Activated naive CD8-positive, alpha-beta T cell treated with anti-CD3 and anti-CD28 coated beads for 36 hours (primary cell): ENCODE results near the gene TWNK. TPM values are rescaled to one million over a fixed set of nuclear protein-coding genes. Genes with fewer than 3 reads are reported as not detected.

ENCODE experiments used
- DNase-seq: peaks from one replicate; pipeline ENCODE4 v3.0.0; 2021
- H3K27ac Mint-ChIP-seq: one replicate; pipeline ENCODE4 v1.8.0; 2022; ENCODE audit warnings: mild to moderate bottlenecking, moderate library complexity, mixed read lengths
- H3K27me3 Mint-ChIP-seq: one replicate; pipeline ENCODE4 v1.8.0; 2022; ENCODE audit warnings: mild to moderate bottlenecking, mixed read lengths
- H3K36me3 Mint-ChIP-seq: one replicate; pipeline ENCODE4 v1.8.0; 2021; ENCODE audit warnings: mild to moderate bottlenecking, mixed read lengths
- H3K4me1 Mint-ChIP-seq: one replicate; pipeline ENCODE4 v1.8.0; 2021; ENCODE audit warnings: mixed read lengths
- H3K4me3 Mint-ChIP-seq: one replicate; pipeline ENCODE4 v1.8.0; 2022; ENCODE audit warnings: mild to moderate bottlenecking, moderate library complexity, mixed read lengths
- H3K9me3 Mint-ChIP-seq: one replicate; pipeline ENCODE4 v1.8.0; 2022; ENCODE audit warnings: mixed read lengths
- total RNA-seq, 2 experiments: library from RNA; stranded (reverse); gene quantifications; one replicate each; pipeline ENCODE4 v1.2.3, GENCODE V29; 2021

TWNK gene
- total RNA-seq, 2 experiments from 2014 or later: 40.6 to 41.9 TPM

GRCh38 chr10:101020427-101021075 lies 33.2 kb downstream of the TWNK start:
- Mint-ChIP-seq H3K36me3 (no peaks in the 10 kb centered on the region), H3K27ac (no peak overlapping the region)

GRCh38 chr10:101021239-101021638 lies 33.9 kb downstream of the TWNK start:
- Mint-ChIP-seq H3K9me3 (no peaks in the 10 kb centered on the region), H3K27me3 (peaks cover 48% of the 10 kb centered on the region), H3K4me3 (no peak overlapping the region), H3K36me3 (no peaks in the 10 kb centered on the region), H3K27ac (no peak overlapping the region), H3K4me1 (peaks cover 6% of the 10 kb centered on the region)
- DNase-seq: no peak

More at GRCh38 chr10:101020427-101021075, 33.2 kb downstream of the TWNK start:
- Mint-ChIP-seq H3K4me3 (no peak overlapping the region), H3K9me3 (no peaks in the 10 kb centered on the region), H3K4me1 (peaks cover 6% of the 10 kb centered on the region), H3K27me3 (peaks cover 52% of the 10 kb centered on the region)
- DNase-seq: no peak

GRCh38 chr10:101021692-101022251 lies 34.4 kb downstream of the TWNK start:
- H3K27ac Mint-ChIP-seq: no peak overlapping the region
- H3K9me3 Mint-ChIP-seq: no peaks in the 10 kb centered on the region
- no peak overlapping the region for H3K4me3 Mint-ChIP-seq

GRCh38 chr10:101022967-101023705 lies 35.8 kb downstream of the TWNK start:
- Mint-ChIP-seq H3K4me3 (no peak overlapping the region), H3K4me1 (peaks cover 6% of the 10 kb centered on the region), H3K9me3 (no peaks in the 10 kb centered on the region), H3K36me3 (no peaks in the 10 kb centered on the region), H3K27ac (no peak overlapping the region), H3K27me3 (peaks cover 31% of the 10 kb centered on the region)
- DNase-seq: no peak

More at GRCh38 chr10:101021692-101022251, 34.4 kb downstream of the TWNK start:
- Mint-ChIP-seq H3K36me3 (no peaks in the 10 kb centered on the region), H3K27me3 (peaks cover 43% of the 10 kb centered on the region), H3K4me1 (peaks cover 6% of the 10 kb centered on the region)
- no peak for DNase-seq

- no peak overlapping the region for H3K4me3 Mint-ChIP-seq
- no peaks in the 10 kb centered on the region for H3K9me3 Mint-ChIP-seq
- no peak for DNase-seq
- H3K36me3 Mint-ChIP-seq: no peaks in the 10 kb centered on the region
- H3K4me1 Mint-ChIP-seq: peaks cover 9% of the 10 kb centered on the region
- H3K27ac Mint-ChIP-seq: no peak overlapping the region
- peaks cover under 1% of the 10 kb centered on the region for H3K27me3 Mint-ChIP-seq
These were observed 39.9 kb downstream of the TWNK start for GRCh38 chr10:101027106-101027720.

- Mint-ChIP-seq H3K4me3 (no peak overlapping the region), H3K36me3 (no peaks in the 10 kb centered on the region), H3K27me3 (no peaks in the 10 kb centered on the region), H3K4me1 (peaks cover 22% of the 10 kb centered on the region), H3K9me3 (no peaks in the 10 kb centered on the region), H3K27ac (no peak overlapping the region)
- no peak for DNase-seq
These were observed 41.3 kb downstream of the TWNK start for GRCh38 chr10:101028446-101029337.

DNA sequence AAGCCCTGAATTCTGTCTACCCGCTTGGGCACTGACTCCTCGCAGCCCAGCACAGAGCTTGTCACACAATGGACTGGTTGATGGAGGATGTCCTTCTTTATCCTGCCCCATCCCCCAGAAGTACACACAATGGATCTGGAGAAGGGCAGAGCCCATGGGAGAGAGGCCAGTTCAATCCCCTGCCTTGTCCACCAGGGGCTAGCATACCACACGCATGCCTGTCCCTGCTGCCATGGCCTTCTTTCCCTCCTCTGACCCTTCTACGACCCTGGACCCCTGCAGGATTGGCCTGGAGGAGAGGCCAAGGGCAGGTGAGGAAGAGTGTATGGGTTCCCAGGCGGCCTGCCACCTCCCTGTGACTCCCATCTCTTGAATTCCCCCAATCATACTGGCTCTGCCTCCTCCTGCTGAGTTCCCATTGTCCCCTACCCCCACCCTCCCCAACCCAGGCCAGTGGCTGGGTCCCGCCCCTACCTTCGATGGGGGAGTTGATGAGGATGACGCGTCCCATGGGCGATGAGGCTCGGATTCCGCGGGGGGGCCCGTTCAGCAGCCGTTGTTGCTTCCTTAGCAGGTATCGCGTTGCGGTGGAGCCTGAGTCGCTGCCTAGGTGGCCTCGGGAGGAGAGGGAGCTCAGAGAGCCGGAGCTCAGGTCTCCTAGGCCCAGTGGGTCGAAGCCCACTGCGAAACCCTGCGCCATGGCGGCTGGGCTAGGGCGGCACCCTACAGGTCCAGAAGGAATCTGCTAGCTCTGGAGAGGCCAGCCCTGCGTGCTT lies 42.4 kb downstream of the TWNK start:
- no peaks in the 10 kb centered on the region for H3K27me3 Mint-ChIP-seq
- no peak overlapping the region for H3K4me3 Mint-ChIP-seq
- H3K9me3 Mint-ChIP-seq: no peaks in the 10 kb centered on the region
- DNase-seq: no peak
- peaks cover 24% of the 10 kb centered on the region for H3K4me1 Mint-ChIP-seq
- no peaks in the 10 kb centered on the region for H3K36me3 Mint-ChIP-seq
- H3K27ac Mint-ChIP-seq: no peak overlapping the region

DNA sequence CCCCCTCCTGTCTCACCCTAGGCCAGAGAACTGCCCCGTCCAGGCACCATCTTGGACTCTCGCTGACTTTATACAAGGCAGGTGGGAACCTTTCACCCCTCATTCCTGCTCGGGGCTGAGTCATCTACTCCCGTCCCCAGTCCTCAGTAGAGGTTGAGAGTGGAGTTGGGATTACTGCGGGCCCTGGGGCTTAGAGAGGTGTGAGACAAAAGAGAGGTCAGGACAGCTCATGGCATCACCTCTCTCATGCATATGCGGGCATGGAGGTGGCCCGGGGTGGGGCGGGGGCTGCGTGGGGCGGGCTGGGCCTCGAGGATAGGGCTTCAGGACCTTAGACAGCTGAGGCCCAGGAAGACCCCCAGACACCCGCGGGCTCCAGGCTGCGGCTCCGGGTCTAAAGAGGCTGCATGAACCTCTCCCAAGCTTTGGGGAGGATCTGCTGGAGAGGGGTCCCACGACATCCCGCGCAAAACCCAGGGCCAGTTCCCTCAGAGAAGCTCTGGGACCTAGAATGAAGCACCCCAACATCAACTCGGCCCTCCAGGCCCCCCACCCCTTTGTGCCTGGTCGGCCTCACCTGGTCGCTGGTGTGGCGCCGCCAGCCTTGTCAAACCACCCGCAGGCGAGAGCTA lies 43.3 kb downstream of the TWNK start:
- Mint-ChIP-seq H3K27ac (no peak overlapping the region), H3K9me3 (no peaks in the 10 kb centered on the region), H3K4me3 (peak overlapping the region; percentile 74), H3K36me3 (no peaks in the 10 kb centered on the region), H3K27me3 (no peaks in the 10 kb centered on the region), H3K4me1 (peaks cover 24% of the 10 kb centered on the region)
- DNase-seq: no peak

DNA sequence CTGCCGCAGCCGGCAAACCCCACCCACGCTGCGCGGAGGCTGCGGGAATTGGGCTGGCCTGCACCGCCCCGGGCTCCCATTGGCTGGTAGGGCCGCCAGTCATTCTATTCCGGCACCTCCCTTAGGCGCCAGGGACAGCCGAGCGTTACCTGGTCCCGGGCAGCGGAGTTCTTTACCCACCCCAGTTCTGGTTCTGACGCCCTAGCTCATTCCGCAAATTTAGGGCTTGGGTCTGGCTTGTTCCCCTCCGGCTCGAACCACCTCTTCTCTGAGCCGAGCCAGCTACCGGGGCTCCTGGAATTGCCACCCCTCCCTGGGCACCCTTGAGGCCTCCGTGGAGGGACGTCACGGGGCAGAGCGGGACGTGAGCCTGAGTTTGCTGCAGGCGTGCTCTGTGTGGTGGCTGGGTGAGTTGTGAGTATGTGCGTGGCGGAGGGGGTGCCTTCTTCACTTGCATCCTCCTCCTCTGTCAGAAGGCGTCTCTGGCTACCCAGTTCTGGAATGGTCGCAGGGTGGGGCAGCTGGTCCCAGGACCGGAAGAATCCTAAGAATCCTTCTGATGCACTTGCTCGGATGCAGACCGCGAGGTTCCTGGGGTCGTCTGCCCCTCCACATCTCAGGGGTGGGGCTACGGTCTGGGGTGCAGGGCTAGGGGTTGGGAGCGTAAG lies 43.9 kb downstream of the TWNK start, which contains the start of the genes PDZD7 and SFXN3:
PDZD7 (minus strand) TSS at position 2 of the 668 bp plus-strand sequence. CDS start 910 bp downstream, outside the sequence.
SFXN3 (plus strand) TSS at position 107 of the 668 bp plus-strand sequence. CDS start 3,461 bp downstream, outside the sequence.
- no peaks in the 10 kb centered on the region for H3K9me3 Mint-ChIP-seq
- H3K27ac Mint-ChIP-seq: peak within 1 kb of the TSS; percentile 84
- H3K27me3 Mint-ChIP-seq: no peaks in the 10 kb centered on the region

DNA sequence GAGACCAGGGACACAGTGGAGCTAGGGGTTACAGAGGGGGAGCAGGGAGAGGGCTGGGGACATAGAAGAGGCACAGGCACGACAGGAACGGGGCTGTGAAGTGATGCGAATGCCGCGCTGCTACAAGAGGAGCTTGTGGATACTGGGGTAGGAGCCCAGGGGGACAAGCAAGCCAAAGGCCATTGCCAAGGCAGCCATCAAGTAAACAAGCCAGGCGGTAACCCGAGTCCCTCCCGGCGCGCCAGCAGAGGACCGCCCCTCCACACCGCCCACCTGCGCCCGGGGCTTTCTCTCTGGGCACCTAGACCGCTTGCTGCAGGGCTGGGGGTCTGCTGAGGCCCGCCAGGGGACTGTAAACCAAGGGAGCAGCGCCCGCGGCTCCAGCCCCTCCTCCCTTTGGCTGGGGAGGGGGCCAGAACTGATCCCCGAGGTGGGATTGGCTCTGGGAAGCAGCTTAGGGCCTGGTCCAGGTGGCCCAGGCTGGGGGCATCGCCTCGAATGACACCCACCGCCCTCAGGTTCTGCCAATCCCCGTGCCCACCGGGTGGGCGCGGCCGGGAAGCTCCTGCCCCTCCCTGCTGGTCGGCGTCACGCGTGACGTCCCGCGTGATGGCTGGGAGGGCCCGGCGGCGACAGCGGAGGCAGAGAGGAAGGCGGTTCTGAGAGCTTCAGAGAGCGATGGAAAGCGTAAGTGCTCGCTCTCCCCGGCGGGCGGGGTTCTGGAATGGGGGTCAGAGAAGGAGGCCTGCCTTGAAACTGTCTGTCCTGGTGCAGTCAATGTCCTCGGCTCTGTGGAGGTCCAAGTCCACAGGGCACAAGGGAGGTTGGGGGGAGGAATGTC lies 44.7 kb downstream of the TWNK start:
- Mint-ChIP-seq H3K27me3 (no peaks in the 10 kb centered on the region), H3K4me1 (peaks cover 24% of the 10 kb centered on the region), H3K36me3 (no peaks in the 10 kb centered on the region), H3K4me3 (peak overlapping the region; percentile 74), H3K9me3 (no peaks in the 10 kb centered on the region), H3K27ac (peak overlapping the region; percentile 84)
- peak; percentile 76 for DNase-seq

More for the DNA sequence above, 43.9 kb downstream of the TWNK start, which contains the start of the genes PDZD7 and SFXN3:
- no peaks in the 10 kb centered on the region for H3K36me3 Mint-ChIP-seq
- peaks cover 24% of the 10 kb centered on the region for H3K4me1 Mint-ChIP-seq
- peak within 1 kb of the TSS; percentile 74 for H3K4me3 Mint-ChIP-seq
- DNase-seq: peak; percentile 97

DNA sequence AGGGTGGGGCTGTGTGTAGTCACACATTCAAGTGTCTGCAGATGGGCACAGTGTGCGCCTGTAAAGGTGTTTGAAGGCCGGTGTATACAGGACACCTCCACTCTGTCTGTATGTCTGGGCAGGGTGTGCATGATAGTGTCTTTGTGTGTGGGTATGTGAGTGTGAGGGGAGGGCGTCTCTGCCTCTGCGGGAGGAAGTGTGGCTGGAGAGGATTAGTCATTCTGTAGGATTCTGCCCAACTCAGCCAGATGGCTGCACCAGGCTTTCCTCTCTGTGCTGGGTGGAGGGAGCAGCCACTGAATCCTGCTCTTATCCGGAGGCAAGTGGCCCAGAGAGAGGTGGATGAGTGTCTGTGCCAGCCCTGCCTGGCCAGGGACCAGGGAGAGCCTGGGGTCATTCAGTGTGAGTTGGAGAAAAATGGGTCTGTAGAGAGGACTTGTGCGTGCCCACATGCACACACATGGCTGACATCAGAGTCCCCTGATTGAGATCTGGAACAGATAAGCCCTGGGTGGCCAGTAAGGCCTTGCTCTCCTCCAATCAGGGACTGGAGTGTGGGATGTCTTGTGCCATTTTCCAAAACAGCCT lies 45.4 kb downstream of the TWNK start:
- H3K27me3 Mint-ChIP-seq: no peaks in the 10 kb centered on the region
- no peaks in the 10 kb centered on the region for H3K36me3 Mint-ChIP-seq
- peak overlapping the region; percentile 80 for H3K27ac Mint-ChIP-seq
- H3K4me1 Mint-ChIP-seq: peaks cover 24% of the 10 kb centered on the region
- peak overlapping the region; percentile 74 for H3K4me3 Mint-ChIP-seq
- DNase-seq: peak; percentile 73
- H3K9me3 Mint-ChIP-seq: no peaks in the 10 kb centered on the region

GRCh38 chr10:101033276-101033675 lies 45.9 kb downstream of the TWNK start:
- H3K36me3 Mint-ChIP-seq: peaks cover 4% of the 10 kb centered on the region
- peaks cover 24% of the 10 kb centered on the region for H3K4me1 Mint-ChIP-seq
- peak overlapping the region; percentile 40 for H3K4me3 Mint-ChIP-seq
- H3K27ac Mint-ChIP-seq: no peak overlapping the region
- no peaks in the 10 kb centered on the region for H3K9me3 Mint-ChIP-seq
- DNase-seq: no peak
- no peaks in the 10 kb centered on the region for H3K27me3 Mint-ChIP-seq
